ENCODE data around the gene GULP1.
"Not testable (repeated sequence)": the region's sequence is repeated elsewhere in the genome, so short reads cannot be mapped to it uniquely, and the experiment has no call there.

GULP1 gene, protein sequence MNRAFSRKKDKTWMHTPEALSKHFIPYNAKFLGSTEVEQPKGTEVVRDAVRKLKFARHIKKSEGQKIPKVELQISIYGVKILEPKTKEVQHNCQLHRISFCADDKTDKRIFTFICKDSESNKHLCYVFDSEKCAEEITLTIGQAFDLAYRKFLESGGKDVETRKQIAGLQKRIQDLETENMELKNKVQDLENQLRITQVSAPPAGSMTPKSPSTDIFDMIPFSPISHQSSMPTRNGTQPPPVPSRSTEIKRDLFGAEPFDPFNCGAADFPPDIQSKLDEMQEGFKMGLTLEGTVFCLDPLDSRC

GRCh38 chr2:188291617-188292347, at the start of gene GULP1:
TSS of gene GULP1 (plus strand) at chr2:188291874. CDS start at chr2:188477703, 185,829 bp downstream.
- peak; percentile 89 for DNase-seq (ENCODE audit: low spot score)

DNA sequence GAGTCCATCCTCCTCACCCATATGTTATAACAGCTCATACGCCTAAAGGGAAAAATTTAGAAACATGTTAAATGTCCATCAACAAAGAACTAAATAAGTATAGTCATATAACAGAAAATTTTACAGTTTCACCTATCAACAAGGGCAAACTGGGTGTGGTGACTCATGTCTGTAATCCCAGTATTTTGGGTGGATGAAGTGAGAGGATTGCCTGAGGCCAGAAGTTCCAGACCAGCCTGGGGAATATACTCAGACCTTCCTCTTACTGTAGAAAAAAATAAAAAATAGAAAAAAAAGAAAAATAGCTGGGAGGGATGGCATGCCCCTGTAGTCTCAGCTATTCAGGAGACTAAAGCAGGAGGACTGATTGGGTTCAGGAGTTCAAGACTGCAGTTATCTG, 48.3 kb upstream of the GULP1 start:
- no peak for DNase-seq (ENCODE audit: low spot score)

- peak; percentile 14 for DNase-seq (ENCODE audit: low spot score)
Observed at GRCh38 chr2:188244383-188244782, 47.3 kb upstream of the GULP1 start.

DNA sequence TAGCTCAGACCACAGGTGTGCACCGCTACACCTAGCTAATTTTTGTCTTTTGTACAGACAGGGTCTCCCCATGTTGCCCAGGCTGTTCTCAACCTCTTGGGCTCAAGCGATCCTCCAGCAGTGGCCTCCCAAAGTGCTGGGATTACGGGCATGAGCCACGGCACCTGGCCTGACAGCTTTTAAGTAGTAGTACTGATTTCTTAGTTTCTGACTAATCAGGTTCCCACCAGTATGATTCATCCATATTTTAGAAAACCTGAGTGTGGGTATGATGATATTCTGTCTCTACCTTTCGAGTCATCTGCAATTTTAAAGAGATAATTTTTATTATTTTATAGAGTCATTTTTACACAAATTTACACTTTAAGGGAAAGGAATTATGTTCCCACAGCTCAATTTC, 46.4 kb upstream of the GULP1 start:
- DNase-seq (ENCODE audit: low spot score) = no peak

- DNase-seq (ENCODE audit: low spot score) = no peak
Observed at GRCh38 chr2:188248513-188248912, 43.2 kb upstream of the GULP1 start.

GRCh38 chr2:188251034-188251433, 40.6 kb upstream of the GULP1 start:
- DNase-seq (ENCODE audit: low spot score) = no peak

DNA sequence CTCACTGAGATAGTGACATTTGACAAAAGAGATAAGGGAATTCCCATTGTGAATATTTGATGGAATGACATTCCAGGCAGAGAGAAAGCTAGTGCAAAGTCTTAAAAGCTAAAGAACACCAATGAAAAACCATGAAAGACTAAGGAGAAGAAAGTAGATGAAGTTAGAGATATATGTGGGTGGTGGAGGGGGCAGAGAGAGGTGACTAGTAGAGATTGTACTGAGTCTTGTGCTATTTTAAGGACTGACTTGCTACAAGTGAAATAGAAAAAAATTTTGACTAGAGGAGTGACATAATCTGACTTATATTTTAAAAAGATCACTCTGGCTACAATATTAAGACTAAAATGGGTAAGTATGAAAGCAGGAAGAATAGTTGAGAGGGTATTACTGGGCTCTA, 35.3 kb upstream of the GULP1 start:
- no peak for DNase-seq (ENCODE audit: low spot score)

GRCh38 chr2:188265315-188265714, 26.4 kb upstream of the GULP1 start:
- no peak for DNase-seq (ENCODE audit: low spot score)

- DNase-seq (ENCODE audit: low spot score) = no peak
Observed at GRCh38 chr2:188267776-188268175, 23.9 kb upstream of the GULP1 start.

- DNase-seq (ENCODE audit: low spot score) = no peak
Observed at GRCh38 chr2:188269004-188269403, 22.7 kb upstream of the GULP1 start.

DNA sequence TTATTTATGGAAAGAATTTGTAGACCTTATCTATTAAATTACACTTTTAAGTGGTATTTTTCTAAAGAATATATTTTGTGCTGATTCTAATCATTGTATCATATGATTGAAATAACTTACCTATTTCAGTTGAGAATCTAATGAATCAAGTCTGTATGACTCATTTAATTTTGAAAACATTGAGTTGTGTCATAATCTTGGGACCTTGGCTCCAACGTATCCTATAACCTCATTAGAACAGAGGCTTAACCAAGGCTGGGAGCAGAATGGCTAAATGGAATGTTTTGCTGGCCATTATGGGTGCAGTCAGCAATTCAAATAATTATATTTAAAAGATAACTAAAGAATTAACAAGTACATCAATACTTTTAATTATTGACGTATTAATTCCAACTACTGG, 19.6 kb upstream of the GULP1 start:
- no peak for DNase-seq (ENCODE audit: low spot score)

- DNase-seq (ENCODE audit: low spot score) = no peak
Observed at GRCh38 chr2:188274274-188274673, 17.4 kb upstream of the GULP1 start.

DNA sequence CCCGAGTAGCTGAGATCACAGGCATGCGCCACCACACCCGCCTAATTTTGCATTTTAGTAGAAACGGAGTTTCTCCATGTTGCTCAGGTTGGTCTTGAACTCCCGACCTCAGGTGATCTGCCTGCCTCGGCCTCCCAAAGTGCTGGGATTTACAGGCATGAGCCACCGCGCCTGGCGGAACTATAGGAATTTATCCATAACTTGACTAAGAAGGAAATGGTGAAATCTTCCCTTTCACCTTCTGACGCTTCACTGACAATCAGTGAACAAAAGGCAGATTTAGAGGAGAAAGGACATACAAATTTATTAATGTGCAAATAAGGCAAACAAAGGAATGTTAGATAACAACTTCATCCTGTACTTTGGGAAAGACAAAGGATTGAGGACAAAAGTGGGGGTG, 15.4 kb upstream of the GULP1 start:
- no peak for DNase-seq (ENCODE audit: low spot score)

GRCh38 chr2:188277786-188278185, 13.9 kb upstream of the GULP1 start:
- no peak for DNase-seq (ENCODE audit: low spot score)

GRCh38 chr2:188278388-188279092, 13.1 kb upstream of the GULP1 start:
- no peak for DNase-seq (ENCODE audit: low spot score)

DNA sequence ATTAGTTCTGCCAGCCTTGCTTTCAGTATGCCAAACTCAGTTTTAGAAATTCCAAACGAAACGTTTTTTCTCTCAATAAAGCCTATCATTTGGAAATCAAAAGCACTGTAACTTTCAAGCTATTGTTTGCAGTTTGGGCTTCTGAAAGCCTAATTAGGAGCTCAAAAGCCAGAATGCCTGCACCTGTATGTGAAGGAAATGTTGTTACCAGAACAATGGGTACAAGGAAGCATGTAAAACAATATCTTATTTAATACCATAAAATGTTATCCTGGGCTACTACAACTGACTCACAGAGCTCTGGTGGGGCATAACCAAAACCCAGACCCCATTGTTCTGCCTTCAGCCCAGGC, 12.6 kb upstream of the GULP1 start:
- DNase-seq (ENCODE audit: low spot score) = no peak

DNA sequence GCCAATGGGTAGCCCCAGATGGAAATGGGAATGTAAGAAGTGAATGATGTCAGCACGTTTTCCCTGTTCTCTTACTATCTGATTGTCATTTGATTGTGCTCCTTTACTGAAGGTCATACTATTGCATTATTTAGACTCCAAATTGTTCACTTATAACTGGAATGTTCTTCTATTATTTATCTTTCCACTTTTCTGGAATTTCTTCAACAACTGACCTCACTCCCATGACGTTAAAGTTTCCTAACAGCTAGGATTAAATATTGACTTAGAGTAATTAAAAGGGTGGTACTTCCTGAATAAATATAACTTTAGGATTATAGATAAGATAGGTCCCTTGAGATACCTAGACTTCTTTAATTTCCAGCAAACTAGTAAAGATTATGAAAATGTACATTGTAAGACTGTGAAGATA, 10.9 kb upstream of the GULP1 start:
- no peak for DNase-seq (ENCODE audit: low spot score)

DNA sequence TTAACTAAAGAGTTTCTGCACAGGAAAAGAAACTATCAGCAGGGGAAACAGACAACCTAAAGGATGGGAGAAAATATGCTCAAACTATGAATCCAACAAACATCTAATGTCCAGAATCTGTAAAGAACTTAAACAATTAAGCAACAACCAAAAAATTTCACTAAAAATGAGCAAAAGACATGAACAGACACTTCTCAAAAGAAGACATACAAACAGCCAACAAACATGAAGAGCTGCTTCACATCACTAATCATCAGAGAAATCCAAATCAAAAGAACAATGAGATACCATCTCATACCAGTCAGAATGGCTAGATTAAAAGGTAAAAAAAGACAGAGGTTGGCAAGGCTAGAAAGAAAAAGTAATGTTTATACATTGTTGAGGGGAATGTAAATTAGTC, 8.8 kb upstream of the GULP1 start:
- DNase-seq (ENCODE audit: low spot score) = no peak

DNA sequence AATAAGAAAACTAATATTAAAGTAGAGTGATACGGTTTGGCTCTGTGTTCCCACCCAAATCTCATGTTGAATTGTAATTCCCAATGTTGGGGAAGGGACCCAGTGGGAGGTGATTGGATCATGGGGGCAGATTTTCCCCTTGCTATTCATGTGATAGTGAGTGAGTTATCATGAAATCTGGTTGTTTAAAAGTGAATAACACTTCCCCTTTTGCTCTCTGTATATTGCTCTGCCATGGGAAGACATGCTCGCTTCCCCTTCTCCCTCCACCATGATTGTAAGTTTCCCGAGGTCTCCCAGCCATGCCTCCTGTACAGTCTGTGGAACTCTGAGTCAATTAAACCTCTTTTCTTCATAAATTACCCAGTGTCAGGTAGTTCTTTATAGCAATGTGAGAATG, 7.4 kb upstream of the GULP1 start:
- not testable (repeated sequence) for DNase-seq (ENCODE audit: low spot score)

DNA sequence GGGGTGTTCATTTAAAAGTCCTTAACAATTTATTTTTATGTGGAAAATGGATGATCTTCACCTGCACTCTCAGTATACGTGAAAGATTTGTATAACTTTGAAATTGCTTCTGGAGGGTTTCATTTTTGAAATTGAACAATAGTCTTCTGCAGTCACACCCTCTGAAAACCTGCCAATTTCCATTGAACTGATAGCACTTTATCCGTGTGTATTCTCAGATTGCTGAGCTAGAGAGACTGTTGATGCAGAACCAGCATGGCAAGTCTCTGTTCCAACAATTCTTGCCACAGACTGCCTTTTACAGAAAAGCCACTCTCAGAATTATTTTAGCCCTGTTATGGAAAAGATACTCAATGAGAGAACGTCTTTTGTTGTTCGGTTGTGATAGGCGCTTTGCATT, 6.6 kb upstream of the GULP1 start:
- no peak for DNase-seq (ENCODE audit: low spot score)

- no peak for DNase-seq (ENCODE audit: low spot score)
Observed at GRCh38 chr2:188285774-188286173, 5.9 kb upstream of the GULP1 start.

- DNase-seq (ENCODE audit: low spot score) = no peak
Observed at GRCh38 chr2:188291142-188291616, 495 bp upstream of the GULP1 start.

Measured in AG20443 (cell line).